OCI-M2 (cell line): ENCODE results near the gene PBX4.

ENCODE experiments used
- DNase-seq: peaks from one replicate; lab custom pipeline; 2025; ENCODE audit not compliant: unreplicated experiment; lab: John Stamatoyannopoulos, UW

PBX4 gene

GRCh38 chr19:19541616-19542015 lies 76.9 kb downstream of the PBX4 start:
- no peak for DNase-seq

- DNase-seq, result no peak
These were observed 77.6 kb downstream of the PBX4 start for GRCh38 chr19:19540715-19541515.

GRCh38 chr19:19540064-19540714 lies 78.3 kb downstream of the PBX4 start:
- no peak for DNase-seq

- no peak for DNase-seq
These were observed 78.8 kb downstream of the PBX4 start for GRCh38 chr19:19539698-19540063.

- DNase-seq, result no peak
These were observed 79.7 kb downstream of the PBX4 start for GRCh38 chr19:19538785-19539166.

GRCh38 chr19:19538061-19538784 lies 80.3 kb downstream of the PBX4 start, which contains the start of gene CILP2:
Gene CILP2, plus strand, starts transcription at chr19:19538265. Its CDS starts 85 bp downstream, at chr19:19538350.
- no peak for DNase-seq

- DNase-seq, result no peak
These were observed 81.1 kb downstream of the PBX4 start for GRCh38 chr19:19537075-19538048.

- no peak for DNase-seq
These were observed 82.9 kb downstream of the PBX4 start for GRCh38 chr19:19535311-19536191.

- DNase-seq, result no peak
These were observed 83.8 kb downstream of the PBX4 start for GRCh38 chr19:19534556-19535265.

- no peak for DNase-seq
These were observed 84.6 kb downstream of the PBX4 start for GRCh38 chr19:19533841-19534240.

- no peak for DNase-seq
These were observed 85.4 kb downstream of the PBX4 start for GRCh38 chr19:19532806-19533701.

GRCh38 chr19:19531951-19532805 lies 86.3 kb downstream of the PBX4 start:
- DNase-seq, result no peak

- no peak for DNase-seq
These were observed 87.6 kb downstream of the PBX4 start for GRCh38 chr19:19530889-19531288.

- no peak for DNase-seq
These were observed 88.1 kb downstream of the PBX4 start for GRCh38 chr19:19530423-19530804.

GRCh38 chr19:19529783-19530422 lies 88.6 kb downstream of the PBX4 start:
- no peak for DNase-seq

GRCh38 chr19:19528721-19529490 lies 89.6 kb downstream of the PBX4 start, which contains the start of gene YJEFN3:
Gene YJEFN3, plus strand, starts transcription at chr19:19528911. Its CDS starts 22 bp downstream, at chr19:19528933.
- no peak for DNase-seq
